Fibroblast of upper back skin (primary cell): ENCODE results near the gene TAS2R4.
A peak's percentile ranks its signal among the peaks of the same experiment; 100 is the strongest.
"Not testable (repeated sequence)": the region's sequence is repeated elsewhere in the genome, so short reads cannot be mapped to it uniquely, and the experiment has no call there.

ENCODE experiments used
- DNase-seq: peaks from one replicate; pipeline ENCODE4 v3.0.0-alpha.2; 2013

The TAS2R4 gene, protein sequence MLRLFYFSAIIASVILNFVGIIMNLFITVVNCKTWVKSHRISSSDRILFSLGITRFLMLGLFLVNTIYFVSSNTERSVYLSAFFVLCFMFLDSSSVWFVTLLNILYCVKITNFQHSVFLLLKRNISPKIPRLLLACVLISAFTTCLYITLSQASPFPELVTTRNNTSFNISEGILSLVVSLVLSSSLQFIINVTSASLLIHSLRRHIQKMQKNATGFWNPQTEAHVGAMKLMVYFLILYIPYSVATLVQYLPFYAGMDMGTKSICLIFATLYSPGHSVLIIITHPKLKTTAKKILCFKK

GRCh38 chr7:141776374-141776773 is at the start of gene TAS2R4:
Gene TAS2R4, plus strand, starts transcription at chr7:141776674. Its CDS starts 1,815 bp downstream, at chr7:141778489.
- no peak for DNase-seq

DNA sequence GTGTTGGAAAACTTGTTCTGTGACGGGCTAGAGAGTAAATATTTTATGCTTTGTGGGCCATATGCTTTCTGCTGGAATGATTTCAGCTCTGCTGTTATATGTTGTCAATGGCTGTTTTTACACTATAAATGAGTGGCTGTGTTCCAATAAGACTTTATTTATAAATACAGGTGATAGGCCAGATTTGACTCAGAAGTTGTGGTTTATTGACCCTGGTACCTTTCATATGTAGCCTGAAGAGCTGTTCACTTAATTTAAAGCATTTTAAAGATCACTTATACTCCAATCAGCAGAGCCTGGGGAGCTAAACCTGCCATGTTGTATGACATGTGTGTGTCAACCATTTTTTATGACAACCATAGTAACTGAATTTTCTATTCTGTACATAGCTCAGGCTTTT is 47.5 kb upstream of the TAS2R4 start:
- no peak for DNase-seq

GRCh38 chr7:141731476-141732149 is 44.9 kb upstream of the TAS2R4 start:
- no peak for DNase-seq

DNA sequence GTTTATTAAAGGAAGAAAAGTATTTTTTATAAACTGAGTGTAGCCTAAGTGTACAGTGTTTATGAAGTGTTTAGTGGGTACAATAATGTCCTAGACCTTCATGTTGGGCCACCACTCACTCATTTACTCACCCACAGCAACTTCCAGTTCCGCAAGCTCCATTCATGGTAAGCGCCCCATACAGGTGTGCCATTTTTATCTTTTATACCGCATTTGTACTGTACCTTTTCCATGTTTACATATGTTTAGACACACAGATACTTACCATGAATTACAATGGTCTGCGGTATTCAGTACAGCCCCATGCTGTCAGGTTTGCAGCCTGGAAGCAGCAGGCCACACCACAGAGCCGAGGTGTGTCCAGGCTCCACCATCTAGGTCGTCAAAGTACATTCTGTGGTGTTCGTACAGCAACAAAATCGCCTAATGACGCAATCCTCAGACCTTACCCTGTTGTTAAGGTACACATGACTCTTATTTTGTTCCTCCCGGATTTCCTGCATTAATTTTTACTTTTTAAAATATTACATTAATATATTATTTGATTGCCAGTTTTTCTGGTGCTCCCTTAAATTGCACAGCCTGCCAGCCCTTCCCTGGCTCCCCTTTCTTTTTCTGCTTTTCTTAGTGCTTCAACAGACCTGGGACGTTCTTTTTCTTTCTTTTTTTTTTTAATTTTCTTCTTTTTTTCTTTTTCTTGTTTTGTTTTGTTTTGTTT is 39.2 kb upstream of the TAS2R4 start:
- no peak for DNase-seq

DNA sequence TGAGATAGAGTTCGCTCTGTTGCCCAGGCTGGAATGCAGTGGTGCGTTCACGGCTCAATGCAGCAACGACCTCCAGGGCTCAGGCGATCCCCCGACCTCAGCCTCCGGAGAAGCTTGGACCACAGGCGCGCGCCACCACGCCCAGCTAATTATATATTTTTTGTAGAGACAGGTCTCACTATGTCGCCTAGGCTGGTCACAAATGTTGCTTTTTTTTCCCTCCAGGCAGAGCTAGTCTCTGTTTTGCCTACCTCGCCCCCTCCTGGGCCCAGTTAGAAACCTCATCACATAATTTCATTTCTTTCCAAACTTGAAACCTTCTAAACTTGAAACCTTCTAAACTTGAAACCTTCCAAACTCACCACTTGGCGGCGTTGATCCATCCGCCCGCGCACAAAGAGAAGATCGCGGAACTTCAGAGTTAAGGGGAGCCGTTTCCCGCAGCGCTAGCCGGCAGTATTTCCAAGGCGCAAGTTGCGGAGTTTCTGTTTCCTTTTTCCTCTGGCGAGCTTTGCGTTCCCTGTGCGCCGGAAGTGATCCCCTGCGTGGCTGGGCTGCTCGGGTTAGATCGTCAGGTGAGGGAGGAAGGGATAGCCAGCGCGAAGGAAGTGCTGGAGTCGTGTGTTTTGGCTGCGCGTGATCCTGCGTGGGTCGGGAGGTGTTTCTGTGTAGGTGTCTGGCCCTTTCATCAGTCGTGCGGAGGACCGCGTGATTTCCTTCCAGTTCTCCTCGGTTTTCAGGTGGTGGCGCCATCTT is 38.5 kb upstream of the TAS2R4 start, which contains the start of gene SSBP1:
TSS of gene SSBP1 (plus strand) at position 523 of the 756 bp plus-strand sequence. CDS start 809 bp downstream, outside the sequence.
- peak; percentile 96 for DNase-seq

- no peak for DNase-seq
Measured at GRCh38 chr7:141738592-141739013, 37.9 kb upstream of the TAS2R4 start.

GRCh38 chr7:141739250-141739649 is 37.2 kb upstream of the TAS2R4 start:
- DNase-seq = no peak

DNA sequence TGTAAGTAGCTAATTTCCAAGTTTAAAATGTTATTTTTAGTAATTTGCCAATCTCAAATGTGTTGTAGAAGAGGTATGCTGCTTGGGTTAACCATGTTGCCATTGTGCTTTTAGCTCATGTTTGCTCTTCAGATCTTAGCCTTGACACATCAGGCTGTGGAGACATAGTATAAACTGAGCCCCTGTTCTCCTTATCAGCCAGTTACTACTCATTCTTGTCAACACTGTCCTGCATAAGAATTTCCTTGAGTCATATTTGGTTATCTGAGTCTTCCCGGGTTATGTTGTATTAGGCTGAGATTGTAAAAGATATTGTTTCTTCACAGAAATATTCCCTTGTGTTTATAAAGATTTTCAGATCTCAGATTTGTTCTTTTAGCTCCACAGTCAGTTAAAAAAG is 34.2 kb upstream of the TAS2R4 start:
- DNase-seq = no peak

DNA sequence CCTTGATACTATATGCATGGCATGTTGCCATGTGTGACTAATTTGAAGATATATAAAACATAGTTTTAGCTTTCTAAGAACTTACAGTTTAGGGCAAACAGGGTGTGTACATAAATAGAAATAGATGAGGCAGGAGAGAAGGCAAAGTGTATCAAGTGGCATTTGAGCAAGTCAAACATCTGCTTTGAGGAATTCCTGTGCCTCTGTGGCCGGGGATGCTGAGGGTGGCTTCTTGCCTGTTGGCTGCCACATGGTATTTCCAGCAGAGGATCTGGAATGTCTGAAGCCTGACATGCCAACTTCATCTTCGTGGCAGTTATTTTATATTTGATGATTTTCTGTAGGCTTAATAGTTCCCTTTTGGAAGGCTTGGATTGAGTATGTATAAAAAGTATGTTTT is 32.3 kb upstream of the TAS2R4 start:
- no peak for DNase-seq

DNA sequence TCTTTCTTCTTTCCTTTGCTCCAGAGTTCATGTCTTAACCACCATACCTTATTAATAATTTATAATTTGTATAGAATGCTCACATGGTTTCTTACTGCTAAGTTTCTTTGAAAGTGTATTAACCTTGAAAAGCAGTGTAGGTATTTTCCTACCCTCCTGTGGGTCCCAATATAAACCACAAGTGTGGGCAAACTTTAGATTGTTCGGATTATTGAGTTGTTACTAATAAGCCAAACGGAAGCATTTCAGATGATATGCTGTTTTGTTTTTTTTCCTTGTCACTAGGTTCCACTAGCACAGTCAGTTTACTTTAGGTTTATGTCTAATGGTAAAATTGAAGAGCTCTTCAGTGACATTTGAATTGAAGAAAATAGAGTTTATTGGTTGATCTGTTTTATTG is 28.1 kb upstream of the TAS2R4 start:
- no peak for DNase-seq

- peak; percentile 3 for DNase-seq
Measured at GRCh38 chr7:141751904-141752303, 24.6 kb upstream of the TAS2R4 start.

DNA sequence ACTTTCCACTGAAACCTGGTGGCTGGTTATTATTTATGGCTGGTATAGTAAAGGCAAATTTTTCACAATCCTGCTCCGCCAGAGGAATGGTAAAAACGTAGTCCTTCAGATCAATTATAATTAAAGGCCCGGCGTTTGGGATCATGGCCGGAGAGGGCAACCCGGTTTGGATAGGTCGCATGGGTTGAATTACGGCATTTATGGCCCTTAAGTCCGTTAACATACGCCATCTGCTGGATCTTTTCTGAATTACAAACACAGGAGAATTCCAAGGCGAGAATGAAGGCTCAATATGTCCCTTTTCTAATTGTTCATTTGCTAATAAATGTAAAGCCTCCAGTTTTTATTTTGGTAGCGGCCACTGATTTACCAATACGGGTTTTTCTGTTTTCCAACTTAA is 23.8 kb upstream of the TAS2R4 start:
- no peak for DNase-seq

- peak; percentile 6 for DNase-seq
Measured at GRCh38 chr7:141754939-141755338, 21.5 kb upstream of the TAS2R4 start.

DNA sequence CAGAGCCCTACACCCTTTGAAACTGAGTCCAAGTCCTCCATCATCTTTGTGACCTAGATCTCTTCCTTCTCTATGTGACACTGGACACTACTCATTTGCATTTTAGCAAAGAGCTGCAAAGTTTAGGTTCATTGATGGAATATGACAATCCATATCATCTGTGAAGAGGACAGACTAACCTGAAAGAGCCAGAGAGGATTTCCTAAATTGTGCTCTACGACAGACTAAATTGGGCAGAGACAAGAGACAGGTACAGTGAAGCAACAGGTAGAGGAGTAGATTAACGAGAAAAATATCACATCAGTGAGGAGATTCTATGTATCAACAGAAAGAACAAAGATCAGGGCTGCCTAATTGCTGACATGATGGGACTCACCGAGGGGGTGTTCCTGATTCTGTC is 12.7 kb upstream of the TAS2R4 start, which contains the start of gene TAS2R3:
TSS of gene TAS2R3 (plus strand) at position 301 of the 400 bp plus-strand sequence. CDS start at position 363, 62 bp downstream.
- DNase-seq = no peak

GRCh38 chr7:141770083-141770583 is 6.3 kb upstream of the TAS2R4 start:
- not testable (repeated sequence) for DNase-seq

DNA sequence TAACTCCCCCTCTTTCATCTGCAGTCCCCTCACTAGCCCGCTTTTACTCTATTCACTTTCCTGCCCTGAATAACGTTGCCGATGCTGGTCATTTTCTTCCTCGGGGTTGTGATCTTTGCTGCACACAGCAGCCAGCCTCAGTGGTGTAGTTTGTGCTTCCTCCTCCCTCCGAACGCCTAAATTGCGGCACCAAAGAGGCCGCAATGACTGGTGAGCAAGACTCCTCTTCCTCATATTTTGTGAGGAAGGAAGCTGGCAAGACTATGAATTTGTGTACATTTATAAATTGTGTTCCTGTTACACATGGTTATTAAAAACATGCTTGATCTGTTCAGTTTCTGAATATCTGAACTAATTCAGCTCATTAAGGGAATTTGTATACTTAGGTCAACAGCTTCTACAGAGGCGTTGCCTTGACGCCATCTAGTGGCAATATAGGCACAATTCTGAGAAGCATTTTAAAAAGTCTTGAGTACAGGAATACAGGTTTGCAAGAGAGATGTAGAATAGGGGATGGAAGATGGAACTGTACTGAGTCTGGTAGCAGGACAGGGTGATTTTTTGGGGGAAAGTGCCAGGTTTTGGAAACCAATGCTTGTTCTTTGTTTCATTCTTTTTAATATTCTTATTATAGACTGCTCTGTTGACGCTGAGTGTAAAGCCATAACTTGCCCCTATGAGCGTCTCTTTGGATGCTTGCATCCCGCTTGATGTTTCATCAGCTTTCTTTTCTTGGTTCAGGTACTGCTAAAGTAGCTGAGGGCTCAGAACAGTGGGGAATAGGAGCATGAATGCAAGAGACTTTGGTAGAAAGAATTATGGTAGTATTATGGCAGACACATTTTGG is 9.5 kb downstream of the TAS2R4 start:
- peak; percentile 46 for DNase-seq

GRCh38 chr7:141788296-141788695 is 11.8 kb downstream of the TAS2R4 start:
- no peak for DNase-seq

DNA sequence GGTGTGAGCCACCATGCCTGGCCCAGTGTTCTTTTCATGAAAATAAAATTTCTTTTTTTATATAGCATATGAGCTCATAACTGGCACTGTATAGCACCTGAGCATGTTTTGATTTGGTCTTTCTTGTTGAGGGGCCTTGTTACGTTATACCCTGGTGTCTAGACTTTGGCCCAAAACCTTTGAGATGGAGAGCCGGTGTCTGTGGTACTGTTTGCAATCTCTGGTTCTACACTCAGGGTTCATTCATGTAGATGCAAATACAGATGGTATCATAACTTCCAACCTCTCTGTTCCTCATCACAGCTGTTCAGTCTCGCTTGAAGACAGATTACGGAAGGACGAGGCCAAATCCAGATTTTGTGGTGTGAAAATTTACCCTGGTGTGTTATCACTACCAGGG is 13.4 kb downstream of the TAS2R4 start, which contains the start of gene TAS2R5:
TSS of gene TAS2R5 (plus strand) at position 301 of the 400 bp plus-strand sequence. CDS start 145 bp downstream, outside the sequence.
- no peak for DNase-seq

GRCh38 chr7:141792526-141792925 is 16.1 kb downstream of the TAS2R4 start:
- DNase-seq = no peak

- no peak for DNase-seq
Measured at GRCh38 chr7:141820067-141820466, 43.6 kb downstream of the TAS2R4 start.

DNA sequence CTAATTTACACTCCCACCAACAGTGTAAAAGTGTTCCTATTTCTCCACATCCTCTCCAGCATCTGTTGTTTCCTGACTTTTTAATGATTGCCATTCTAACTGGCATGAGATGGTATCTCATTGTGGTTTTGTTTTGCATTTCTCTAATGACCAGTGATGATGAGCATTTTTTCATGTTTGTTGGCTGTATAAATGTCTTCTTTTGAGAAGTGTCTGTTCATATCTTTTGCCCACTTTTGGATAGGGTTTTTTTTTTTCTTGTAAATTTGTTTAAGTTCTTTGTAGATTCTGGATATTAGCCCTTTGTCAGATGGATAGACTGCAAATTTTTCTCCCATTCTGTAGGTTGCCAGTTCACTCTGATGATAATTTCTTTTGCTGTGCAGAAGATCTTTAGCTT is 46.0 kb downstream of the TAS2R4 start:
- DNase-seq = not testable (repeated sequence)
